Astrocyte of the spinal cord (primary cell): ENCODE measurements around the gene ZNF664.

Source experiments
- DNase-seq: peaks from one replicate; pipeline ENCODE4 v3.0.0; 2011; ENCODE audit warnings: low read depth, low spot score
- H3K4me3 ChIP-seq: 2 replicates; pipeline ENCODE4 v1.5.1; 2011; ENCODE audit warnings: low read depth, mild to moderate bottlenecking, low read length, moderate library complexity
- in situ Hi-C: cut with HindIII; loops from 2 replicates; pipeline ENCODE4 v1.10.0; 2017; ENCODE audit warnings: low sequenced_read_pairs
- TF ChIP-seq, protein P1 (sequence below): IDR thresholded peaks from 2 replicates; pipeline ENCODE4 v1.5.1; 2012; ENCODE audit warnings: low read depth, mild to moderate bottlenecking, low read length, inconsistent platforms

ZNF664 gene

GRCh38 chr12:123958462-123958861, 14.6 kb upstream of the ZNF664 start:
- no peak for DNase-seq
- in situ Hi-C loops: no loop called here
- TF ChIP-seq, protein P1, sequence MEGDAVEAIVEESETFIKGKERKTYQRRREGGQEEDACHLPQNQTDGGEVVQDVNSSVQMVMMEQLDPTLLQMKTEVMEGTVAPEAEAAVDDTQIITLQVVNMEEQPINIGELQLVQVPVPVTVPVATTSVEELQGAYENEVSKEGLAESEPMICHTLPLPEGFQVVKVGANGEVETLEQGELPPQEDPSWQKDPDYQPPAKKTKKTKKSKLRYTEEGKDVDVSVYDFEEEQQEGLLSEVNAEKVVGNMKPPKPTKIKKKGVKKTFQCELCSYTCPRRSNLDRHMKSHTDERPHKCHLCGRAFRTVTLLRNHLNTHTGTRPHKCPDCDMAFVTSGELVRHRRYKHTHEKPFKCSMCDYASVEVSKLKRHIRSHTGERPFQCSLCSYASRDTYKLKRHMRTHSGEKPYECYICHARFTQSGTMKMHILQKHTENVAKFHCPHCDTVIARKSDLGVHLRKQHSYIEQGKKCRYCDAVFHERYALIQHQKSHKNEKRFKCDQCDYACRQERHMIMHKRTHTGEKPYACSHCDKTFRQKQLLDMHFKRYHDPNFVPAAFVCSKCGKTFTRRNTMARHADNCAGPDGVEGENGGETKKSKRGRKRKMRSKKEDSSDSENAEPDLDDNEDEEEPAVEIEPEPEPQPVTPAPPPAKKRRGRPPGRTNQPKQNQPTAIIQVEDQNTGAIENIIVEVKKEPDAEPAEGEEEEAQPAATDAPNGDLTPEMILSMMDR: no peak
- no peak overlapping the region for H3K4me3 ChIP-seq

DNA sequence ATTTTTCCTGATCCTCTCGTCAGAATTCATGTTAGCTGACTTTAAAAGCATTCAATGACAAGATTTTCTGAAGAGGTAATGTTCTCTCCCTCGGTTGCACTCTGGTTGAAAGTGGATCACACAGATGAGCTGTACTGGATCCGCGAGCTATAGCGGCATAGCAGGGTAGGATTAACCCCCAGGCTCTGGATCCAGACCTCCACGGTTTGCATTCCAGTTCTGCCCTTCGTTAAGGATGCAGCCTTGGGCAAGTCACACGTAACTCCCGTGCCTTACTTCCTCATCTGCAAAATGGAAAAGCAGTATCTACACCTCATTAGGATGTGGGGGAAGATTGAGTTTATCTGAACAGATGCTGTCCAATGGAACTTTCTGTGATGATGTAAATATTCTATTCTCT, 14.1 kb upstream of the ZNF664 start:
- in situ Hi-C loops: no loop called here
- DNase-seq: no peak
- TF ChIP-seq, protein P1: no peak
- H3K4me3 ChIP-seq: no peak overlapping the region

DNA sequence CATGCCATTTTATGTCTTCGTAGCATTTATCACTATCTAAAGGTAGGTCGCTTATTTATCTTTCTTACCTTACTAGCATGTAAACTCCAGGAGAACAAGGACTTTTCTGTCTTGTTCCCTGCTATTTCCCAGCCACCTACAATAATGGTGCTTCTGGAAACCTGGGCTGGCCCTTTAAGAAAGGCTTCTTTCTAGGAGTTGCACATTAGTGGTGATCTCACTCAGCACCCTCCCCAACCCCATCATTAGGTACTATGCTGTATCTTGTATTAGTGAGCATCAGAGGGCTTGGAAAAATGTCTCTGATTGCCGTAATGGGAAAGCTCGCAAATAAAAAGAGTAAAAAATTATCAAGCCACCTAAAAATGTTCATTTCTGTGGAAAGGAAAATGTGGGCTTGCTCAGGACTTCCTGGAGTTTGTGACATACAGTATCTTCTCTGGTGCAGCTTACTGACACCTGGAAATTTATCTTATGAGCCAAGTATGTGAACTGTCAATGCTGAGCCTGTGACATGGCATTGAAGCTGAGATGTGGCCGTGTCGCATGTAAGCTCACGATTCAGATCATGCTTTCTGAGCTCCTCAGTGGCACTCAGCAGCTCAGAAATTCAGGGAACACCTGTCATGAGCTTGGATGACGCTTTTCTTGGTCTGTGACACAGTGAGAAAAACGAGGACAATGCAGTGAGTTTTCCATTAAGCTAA, 12.8 kb upstream of the ZNF664 start:
- no peak for DNase-seq
- H3K4me3 ChIP-seq: no peak overlapping the region
- TF ChIP-seq, protein P1: no peak
- in situ Hi-C loops: no loop called here

DNA sequence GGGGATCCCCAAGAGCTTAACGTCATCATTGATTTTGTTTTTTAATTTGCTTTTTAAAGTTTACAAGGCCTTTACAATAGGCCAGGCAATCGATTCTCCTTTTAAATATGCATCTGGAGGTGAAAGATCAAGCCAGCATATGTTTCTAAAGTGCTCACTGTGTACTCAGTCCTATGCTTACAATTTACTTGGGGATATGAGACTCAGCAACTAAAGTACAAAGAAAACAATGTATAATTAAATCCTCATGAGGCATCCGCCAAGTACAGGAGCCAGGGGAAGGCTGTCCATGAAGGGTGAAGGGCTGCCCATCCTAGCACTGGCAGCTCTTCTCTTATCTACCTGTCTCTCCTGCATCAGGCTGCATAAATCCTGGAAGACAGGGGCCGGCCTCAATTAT, 12.2 kb upstream of the ZNF664 start:
- no peak overlapping the region for H3K4me3 ChIP-seq
- no peak for DNase-seq
- TF ChIP-seq, protein P1: no peak
- in situ Hi-C loops: no loop called here

- no peak for DNase-seq
- no peak overlapping the region for H3K4me3 ChIP-seq
- in situ Hi-C loops: no loop called here
- TF ChIP-seq, protein P1: no peak
Observed at GRCh38 chr12:123961585-123962345, 11.2 kb upstream of the ZNF664 start.

- in situ Hi-C loops: no loop called here
- H3K4me3 ChIP-seq: no peak overlapping the region
- peak; percentile 32 for DNase-seq
- TF ChIP-seq, protein P1: no peak
Observed at GRCh38 chr12:123962513-123962912, 10.5 kb upstream of the ZNF664 start.
